SKM-1 (cell line): Measurements from ENCODE around the gene C12orf43.

Source experiments
- DNase-seq: peaks from one replicate; lab custom pipeline; 2025; ENCODE audit not compliant: unreplicated experiment; lab: John Stamatoyannopoulos, UW

The C12orf43 gene

DNA sequence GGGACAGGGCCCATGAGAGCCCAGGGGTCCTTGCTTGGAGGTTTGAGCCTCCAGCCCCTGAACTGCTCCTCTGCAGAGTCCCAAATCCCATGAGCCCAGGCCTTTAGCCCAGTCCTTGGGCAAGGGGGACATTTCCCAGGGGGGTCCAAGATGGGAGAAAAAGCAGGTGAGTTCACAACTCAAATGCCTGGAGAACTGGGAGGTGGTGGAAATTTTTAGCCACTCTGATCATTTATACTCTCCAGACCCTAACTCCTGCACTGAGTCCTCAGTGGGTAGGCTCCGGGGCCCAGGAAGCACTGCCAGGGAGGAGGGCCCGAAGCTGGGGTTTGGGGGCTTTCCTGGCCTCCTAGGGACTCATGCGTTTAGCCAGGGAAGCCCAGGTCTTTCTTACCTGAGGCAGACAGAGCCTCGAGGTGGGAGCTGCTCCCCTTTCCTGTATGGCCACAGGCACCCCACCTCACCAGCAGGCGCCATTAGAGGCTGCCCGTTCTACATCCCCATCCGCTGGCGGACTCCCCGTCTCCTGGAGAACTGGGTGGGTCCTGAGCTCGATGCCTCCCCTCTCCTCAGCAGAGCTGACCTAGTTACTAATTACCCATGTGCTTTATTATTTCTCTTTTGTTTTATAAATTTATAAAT lies 36.9 kb downstream of the C12orf43 start:
- DNase-seq = no peak

DNA sequence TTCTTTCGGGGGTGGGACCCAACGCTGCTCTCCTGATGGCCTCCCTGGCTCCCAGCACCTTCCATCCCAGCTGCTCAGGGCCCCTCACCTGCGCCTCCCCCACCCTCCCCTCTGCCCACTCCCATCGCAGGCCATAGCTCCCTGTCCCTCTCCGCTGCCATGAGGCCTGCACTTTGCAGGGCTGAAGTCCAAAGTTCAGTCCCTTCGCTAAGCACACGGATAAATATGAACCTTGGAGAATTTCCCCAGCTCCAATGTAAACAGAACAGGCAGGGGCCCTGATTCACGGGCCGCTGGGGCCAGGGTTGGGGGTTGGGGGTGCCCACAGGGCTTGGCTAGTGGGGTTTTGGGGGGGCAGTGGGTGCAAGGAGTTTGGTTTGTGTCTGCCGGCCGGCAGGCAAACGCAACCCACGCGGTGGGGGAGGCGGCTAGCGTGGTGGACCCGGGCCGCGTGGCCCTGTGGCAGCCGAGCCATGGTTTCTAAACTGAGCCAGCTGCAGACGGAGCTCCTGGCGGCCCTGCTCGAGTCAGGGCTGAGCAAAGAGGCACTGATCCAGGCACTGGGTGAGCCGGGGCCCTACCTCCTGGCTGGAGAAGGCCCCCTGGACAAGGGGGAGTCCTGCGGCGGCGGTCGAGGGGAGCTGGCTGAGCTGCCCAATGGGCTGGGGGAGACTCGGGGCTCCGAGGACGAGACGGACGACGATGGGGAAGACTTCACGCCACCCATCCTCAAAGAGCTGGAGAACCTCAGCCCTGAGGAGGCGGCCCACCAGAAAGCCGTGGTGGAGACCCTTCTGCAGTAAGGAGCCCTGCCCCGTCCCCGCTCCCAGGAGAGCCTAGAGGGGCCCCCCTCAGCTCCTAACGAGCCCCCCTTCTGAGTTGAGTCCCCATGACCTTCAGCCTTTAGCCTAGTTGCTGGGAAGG lies 37.7 kb downstream of the C12orf43 start, which contains the start of gene HNF1A:
Gene HNF1A (plus strand): TSS at position 248 of the 924 bp plus-strand sequence. CDS start 226 bp downstream, at position 474.
- no peak for DNase-seq

DNA sequence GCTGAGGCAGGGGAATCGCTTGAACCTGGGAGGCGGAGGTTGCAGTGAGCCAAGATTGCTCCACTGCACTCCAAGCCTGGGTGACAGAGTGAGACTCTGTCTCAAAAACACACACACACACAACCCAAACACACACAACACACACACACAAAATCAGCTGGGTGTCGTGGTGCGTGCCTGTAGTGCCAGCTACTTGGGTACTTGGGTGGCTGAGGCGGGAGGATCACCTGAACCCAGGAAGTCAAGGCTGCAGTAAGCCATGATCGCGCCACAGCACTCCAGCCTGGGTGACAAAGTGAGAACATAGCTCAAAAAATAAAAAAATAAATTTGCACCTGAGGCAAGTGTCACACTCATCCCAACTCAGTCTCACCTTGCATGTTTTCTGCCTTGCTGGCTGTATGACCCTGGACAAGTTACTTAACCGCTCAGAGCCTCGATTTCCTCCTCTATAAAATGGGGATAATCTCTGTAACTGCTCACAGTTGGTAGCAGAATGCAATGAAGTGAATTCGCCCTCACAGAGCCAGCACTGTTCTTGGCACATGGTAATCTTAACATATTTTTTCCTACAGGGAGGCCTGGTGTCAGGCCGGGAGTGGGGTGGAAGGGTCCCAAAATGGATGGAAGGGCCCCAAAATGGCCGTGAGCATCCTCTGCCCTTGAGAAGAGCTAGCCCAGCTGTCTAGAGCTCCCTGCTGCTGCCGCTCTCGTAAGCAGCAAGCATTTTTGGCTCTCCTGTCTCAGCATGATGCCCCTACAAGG lies 38.6 kb downstream of the C12orf43 start:
- DNase-seq = no peak

DNA sequence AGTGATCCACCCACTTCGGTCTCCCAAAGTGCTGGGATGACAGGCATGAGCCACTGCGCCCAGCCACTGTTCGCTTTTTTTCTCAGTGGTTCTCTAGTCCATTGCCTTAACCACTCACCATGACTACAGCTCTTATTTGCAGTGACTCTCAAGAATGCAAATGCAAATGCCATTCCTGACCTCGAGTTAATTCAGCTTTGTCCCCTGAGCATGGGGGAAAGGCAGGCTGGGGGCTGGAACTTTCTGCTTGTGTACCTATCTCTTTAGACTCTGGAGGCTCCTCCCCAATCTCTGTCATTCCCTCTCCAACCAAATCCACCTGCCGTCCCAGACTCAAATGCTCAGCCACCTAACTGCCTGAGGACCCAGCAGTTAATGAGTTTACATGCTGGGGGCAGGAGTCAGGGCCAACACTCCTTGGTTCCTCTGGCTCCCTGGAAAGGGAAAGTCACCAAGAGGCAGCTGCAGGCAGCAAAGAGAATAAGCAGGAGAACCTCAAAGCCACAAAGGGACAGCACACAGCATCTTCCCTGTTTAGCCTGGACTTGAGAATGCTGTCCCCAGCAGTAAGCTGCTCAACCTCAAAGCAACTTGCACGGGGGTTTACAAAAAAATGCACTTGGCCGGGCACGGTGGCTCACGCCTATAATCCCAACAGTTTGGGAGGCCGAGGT lies 43.3 kb downstream of the C12orf43 start:
- no peak for DNase-seq

DNA sequence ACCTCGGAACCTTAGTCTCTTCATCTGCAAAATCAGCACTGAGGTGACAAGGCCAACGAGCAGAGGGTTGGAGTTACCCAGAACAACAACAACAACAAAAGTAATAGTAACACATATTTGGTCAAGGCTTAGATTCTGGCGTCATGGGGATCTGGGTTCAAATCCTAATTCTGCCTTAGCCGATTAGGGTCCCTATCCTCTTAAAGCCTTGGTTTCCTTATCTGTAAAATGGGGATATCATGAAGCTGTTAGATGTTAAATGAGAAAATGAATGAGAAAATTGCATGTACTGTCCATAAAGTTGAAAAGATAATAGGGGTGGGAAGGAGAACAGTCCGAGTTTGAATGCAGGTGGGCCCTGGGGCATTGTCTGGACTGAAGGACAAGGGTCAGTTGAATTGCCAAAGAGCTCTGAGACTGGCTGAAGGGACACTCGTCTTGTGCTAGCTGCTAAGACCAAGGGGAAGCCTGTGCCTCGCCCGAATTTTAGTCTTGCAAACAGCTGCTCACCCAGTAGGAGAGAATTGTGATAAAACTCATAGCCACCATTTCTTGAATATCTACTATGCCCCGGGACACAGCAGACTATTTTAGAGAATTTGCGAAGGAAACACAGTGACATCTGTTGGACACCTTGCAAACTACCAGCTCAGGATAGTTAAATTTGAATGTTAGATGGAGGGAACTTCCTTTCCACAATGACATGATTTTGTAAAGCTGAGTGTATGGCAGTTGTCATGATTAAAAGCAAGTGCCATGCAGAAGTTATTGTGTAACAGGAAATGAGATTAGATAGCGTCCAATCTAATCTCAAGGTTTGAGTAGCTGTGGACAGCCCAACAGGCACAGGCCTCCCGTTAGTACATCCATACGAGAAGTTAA lies 44.7 kb downstream of the C12orf43 start:
- DNase-seq = peak; percentile 41

DNA sequence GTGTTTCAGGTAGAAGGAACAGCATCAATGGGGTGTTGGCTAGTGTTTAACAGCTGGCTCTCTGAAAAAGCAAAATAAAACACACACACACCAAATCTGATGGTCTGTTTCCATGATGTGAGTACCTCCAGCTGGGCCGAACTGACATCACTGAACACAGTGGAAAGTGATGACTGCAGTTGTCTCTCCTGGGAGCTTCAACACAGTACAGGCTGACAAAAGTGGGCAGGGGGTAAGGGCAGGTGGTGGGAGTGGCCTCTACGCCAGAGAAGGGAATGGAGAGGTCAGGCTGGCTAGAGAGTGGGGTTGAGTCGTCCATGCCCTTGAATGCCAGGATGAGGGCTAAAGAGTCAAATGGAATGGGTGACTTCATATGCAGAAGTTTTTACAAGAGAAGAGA lies 46.0 kb downstream of the C12orf43 start:
- DNase-seq = no peak

DNA sequence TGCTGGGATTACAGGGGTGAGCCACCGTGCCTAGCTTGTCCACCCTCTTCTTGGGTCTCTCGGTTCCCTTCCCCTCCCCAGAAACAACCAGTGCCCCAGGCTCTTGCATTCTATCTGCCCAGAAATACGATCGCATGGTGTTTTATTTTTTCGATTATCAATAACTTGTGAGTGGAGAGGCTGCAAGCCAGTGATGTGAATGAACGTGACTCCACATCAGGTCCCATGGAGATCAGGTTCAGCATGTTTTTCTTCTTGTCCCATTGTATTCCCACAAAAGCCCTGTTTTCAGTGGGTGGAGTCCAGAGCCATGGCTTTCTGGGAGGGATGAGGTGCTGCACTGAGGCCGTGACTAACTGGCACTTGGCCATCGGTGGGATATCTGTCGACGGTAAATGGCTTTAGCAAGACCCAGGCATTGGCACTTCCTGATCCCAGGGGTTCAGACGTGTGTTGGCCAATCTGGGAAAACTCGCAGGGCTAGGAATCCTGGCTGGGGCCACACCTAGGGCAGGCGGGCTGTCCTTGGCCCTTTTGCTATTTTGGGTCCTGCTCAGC lies 50.7 kb downstream of the C12orf43 start:
- DNase-seq = no peak

DNA sequence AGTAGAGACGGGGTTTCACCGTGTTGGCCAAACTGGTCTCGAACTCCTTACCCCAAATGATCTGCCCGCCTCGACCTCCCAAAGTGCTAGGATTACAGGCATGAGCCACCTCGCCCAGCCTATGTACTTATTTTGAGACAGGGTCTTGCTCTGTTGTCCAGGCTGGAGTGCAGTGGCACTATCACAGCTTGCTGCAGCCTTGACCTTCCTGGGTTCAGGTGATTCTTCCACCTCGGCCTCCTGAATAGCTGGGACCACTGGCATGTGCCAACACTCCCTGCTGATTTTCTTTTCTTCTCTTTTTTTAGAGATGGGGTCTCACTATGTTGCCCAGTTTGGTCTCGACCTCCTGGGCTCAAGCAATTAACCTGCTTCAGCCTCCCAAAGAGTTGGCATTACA lies 52.0 kb downstream of the C12orf43 start:
- no peak for DNase-seq

DNA sequence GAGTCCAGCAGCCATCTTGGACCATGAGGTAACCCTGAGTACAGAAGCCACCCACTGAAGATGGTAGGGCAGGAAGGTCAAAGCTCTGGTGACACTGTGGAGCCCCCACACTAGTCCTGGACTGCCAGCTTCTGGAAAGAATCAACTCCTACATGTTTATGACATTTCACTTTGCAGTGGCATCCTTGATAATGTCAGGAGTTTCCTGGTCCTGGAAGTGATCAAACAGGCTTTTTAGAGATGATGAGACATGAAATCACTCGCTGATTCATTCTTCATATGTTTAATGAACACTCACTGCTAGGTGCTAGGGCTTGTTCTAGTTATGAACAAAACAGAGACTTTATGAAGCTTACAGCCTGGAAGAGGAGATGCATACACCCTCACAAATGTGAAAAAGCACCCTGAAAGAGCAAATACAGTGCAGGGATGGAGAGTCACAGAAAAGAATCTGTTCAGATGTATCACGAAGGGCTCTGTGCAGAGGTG lies 53.7 kb downstream of the C12orf43 start:
- DNase-seq = no peak

DNA sequence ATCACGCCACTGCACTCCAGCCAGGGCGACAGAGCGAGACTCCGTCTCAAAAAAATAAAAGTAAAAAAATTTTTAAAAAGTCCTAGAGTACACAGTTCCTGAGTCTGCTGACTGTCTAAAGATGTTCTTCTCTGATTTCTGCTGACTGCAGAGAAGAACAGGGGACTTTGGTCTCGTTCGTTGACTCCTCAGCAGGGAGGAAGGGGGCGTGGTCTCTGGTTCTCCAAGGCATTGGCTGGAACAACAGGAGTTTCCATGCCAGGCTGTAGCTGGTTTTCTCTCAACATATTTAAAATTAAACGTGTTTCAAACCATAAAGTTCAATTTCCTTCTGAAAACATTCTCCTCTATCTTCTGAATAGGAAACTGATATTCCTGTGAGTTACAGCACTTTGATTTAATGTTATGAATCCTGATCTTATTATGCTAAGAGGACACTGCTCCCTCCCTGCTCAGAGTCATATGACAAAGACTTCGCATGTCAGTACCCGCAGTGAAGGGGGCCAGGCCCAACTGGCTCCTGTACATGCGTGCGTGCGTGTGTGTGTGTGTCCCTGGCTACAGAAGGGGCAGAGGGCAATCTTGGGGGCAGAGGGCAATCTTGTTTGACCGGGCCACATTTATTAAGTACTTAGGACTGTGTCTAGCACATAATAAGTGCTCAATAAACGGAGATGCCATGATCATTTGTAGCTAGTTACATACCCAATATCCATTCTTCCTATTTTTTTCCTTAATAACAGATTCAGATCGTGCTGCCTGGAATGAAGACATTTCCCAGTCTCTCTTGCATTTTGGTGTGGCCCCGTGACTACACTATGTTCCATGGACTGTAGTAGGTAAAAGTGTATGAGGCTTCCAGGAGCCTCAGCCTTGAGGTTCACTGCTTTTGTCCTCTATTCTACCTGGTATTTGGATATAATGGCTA lies 54.4 kb downstream of the C12orf43 start:
- DNase-seq = no peak

DNA sequence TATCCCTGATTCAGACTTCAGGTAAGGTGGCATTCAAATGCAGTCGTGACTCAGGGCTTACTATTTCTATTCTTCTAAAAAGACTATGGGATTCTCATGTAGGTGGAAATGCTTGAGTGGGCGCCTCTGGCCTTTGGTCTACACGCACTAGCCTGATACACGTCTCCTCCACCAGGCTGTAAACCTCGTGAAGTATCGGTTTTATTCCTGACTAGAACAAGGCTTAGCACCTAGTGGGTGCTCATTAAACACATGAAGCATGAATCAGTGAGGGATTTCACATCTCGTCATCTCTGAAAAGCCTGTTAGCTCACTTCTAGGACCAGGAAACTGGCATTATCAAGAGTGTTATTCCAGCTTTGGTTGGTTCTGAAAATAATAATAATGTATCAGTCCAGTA lies 55.6 kb downstream of the C12orf43 start:
- no peak for DNase-seq

DNA sequence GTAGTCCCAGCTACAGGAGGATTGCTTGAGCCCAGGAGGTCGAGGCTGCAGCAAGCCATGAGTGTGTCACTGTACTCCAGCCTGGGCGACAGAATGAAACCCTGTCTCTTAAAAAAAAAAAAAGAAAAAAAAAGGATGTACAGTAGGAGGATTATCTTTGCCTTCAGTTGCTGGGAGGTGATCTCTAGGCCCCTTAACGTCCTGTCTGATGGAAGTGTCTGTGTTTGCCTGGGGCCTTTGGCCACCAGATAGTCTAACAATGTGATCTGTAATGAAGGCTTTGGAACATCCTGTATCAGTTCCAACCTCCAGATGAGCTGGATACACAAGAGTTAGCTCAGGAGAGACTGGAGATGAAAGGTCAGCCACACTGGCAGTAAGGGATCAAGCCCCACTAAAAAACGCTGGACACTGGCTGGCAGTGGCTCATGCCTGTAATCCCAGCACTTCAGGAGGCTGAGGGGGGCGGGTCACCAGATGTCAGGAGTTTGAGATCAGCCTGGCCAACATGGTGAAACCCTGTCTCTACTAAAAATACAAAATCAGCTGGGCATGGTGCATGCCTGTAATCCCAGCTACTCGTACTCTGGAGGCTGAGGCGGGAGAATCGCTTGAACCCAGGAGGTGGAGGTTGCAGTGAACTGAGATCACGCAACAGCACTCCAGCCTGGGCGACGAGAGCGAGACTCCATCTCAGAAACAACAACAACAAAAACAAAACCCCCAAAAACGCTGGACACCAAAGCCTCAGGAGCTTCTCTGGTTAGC lies 57.0 kb downstream of the C12orf43 start:
- no peak for DNase-seq

DNA sequence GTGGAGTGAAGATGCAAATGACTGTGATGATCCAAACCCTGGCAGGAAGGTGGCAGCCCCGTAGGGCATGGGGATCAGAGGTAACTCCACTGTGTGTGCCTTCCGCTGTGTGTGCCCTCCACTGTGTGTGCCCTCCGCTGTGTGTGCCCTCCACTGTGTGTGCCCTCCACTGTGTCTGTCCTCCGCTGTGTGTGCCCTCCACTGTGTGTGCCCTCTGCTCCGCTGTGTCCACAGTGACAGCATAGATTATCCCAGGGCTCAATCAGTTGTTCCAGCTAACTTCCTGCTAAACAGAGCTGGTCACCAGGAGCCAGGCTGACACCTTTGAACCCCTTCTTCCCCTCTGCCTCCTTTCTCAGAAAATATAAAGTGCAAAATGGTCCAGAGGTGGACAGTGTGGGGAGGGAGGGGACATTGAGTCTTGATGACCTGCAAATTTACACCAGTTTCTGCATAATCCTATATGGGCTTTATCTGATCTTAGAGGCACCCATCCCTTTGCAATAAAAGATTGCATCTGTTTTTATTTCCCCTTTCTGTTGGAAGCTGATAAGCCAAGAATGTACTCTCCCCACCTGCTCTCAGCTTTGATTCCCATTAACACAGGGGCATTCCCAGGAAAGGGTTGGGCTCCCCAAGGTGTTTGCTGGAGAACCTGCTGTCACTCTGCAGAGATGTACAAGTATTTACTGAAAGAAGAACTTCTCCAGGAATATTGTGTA lies 59.5 kb downstream of the C12orf43 start:
- no peak for DNase-seq

DNA sequence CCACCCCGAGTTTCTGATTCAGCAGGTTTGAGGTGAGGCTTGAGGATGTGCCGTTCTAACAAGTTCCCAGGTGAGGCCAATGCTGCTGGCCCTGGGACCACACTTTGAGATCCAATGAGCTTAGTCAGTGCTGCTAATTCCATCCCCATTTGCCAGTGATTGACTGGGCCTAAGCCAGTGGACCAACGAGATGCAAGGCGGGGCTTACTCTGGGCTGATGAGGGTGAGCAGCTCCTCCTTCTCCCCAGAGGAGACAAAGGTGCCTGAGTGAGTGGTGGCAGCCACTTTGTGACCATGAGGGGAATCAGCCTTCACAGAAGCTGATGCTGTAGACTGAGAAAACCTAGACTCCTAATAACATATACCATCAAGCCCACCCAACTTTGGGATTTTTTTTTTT lies 61.1 kb downstream of the C12orf43 start:
- no peak for DNase-seq

DNA sequence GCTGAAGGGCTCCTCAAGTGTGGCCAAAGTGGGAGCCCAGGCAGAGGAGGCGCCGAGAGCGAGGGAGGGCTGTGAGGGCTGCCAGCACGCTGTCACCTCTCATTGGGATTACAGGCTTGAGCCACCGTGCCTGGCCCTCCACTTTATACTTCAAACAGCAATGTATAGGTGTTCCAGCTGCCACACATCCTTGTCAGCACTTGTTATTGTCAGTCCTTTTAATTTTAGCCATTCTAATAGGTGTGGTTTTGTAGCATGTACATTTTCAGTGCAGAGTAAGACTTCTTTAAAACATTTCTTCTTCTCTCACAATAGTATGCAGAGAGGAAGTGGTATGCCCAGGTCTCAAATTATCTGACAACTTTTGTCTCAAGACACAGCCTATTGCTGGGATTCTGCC lies 65.5 kb downstream of the C12orf43 start:
- no peak for DNase-seq
